ENCODE data around the gene ZNF280C. TPM values are rescaled to one million over a fixed set of nuclear protein-coding genes. Genes with fewer than 3 reads are reported as not detected.

The ZNF280C gene
- total and polyA plus RNA-seq, 11 donors = 0.67 to 2.6 (median 1.7) TPM

- DNase-seq (peak in 4 of 5 donors; percentile 24 to 57 (median 41)), ATAC-seq (peak; percentile 17 to 65 (median 57))
- intact Hi-C loops (cut with DNase I) = loop anchor here in 4 of 10 donors (5.0 to 10.0 kb wide), 3 partner anchors 49 to 239 kb away; no protein-coding TSS in a partner anchor
- 27 to 47% (median 37%) methylated on average over 7 of the region's 7 CpGs for whole genome bisulfite sequencing, 4 donors
- Histone ChIP-seq H3K27me3 (peaks cover 0 to 2% (median 0%) of the 10 kb centered on the region in 9 donors), H3K36me3 (no peaks in the 10 kb centered on the region), H3K9me3 (no peaks in the 10 kb centered on the region), H3K27ac (peak overlapping the region in 11 of 12 donors; percentile 49 to 85 (median 67)), H3K4me3 (peak overlapping the region in 3 of 12 donors; percentile 60 to 62 (median 60)), H3K4me1 (peaks cover 0 to 35% (median 12%) of the 10 kb centered on the region in 12 donors)
- no peak for TF ChIP-seq CTCF (IDR thresholded peaks at IDR 0.05)
- no peak for TF ChIP-seq POLR2A (IDR thresholded peaks at IDR 0.05)
Observed at GRCh38 chrX:130173190-130173895, 95.4 kb downstream of the ZNF280C start.

GRCh38 chrX:130172127-130172845 lies 96.4 kb downstream of the ZNF280C start:
- Histone ChIP-seq H3K36me3 (no peaks in the 10 kb centered on the region), H3K9me3 (no peaks in the 10 kb centered on the region), H3K27me3 (peaks cover 0 to 4% (median 0%) of the 10 kb centered on the region in 9 donors), H3K4me3 (peak overlapping the region in 11 of 12 donors; percentile 38 to 62 (median 55)), H3K4me1 (peaks cover 0 to 35% (median 12%) of the 10 kb centered on the region in 12 donors), H3K27ac (peak overlapping the region in 3 of 12 donors; percentile 2 to 85 (median 83))
- TF ChIP-seq CTCF (IDR thresholded peaks at IDR 0.05) (no peak), POLR2A (IDR thresholded peaks at IDR 0.05) (no peak)
- intact Hi-C loops (cut with DNase I) = loop anchor here in 4 of 10 donors (5.0 to 10.0 kb wide), 3 partner anchors 47 to 237 kb away; no protein-coding TSS in a partner anchor
- no peak for ATAC-seq
- no peak for DNase-seq
- WGBS, 4 donors = 35 to 68% (median 48%) methylated on average over 30 to 34 of the region's 34 CpGs

GRCh38 chrX:130171446-130172126 lies 97.1 kb downstream of the ZNF280C start, which contains the start of gene RAB33A:
TSS of gene RAB33A (plus strand) at chrX:130171962. CDS start at chrX:130172063, 101 bp downstream.
- WGBS, 4 donors = 1 to 45% (median 17%) methylated on average over 16 to 61 of the region's 61 CpGs
- TF ChIP-seq POLR2A (IDR thresholded peaks at IDR 0.05) (no peak), CTCF (IDR thresholded peaks at IDR 0.05) (no peak)
- DNase-seq (peak in 2 of 5 donors; percentile 16 to 36), ATAC-seq (peak in 3 of 4 donors; percentile 28 to 43 (median 30))
- H3K4me3 ChIP-seq = peak within 1 kb of the TSS; percentile 38 to 62 (median 54)
- no peaks in the 10 kb centered on the region for H3K36me3 ChIP-seq
- H3K27ac ChIP-seq = peak within 1 kb of the TSS in 6 of 12 donors; percentile 2 to 85 (median 80)
- peaks cover 0 to 41% (median 17%) of the 10 kb centered on the region in 12 donors for H3K4me1 ChIP-seq
- intact Hi-C loops (cut with DNase I) = loop anchor here in 4 of 10 donors (5.0 to 10.0 kb wide), 3 partner anchors 47 to 237 kb away; no protein-coding TSS in a partner anchor
- H3K27me3 ChIP-seq = peaks cover 0 to 4% (median 0%) of the 10 kb centered on the region in 9 donors
- no peaks in the 10 kb centered on the region for H3K9me3 ChIP-seq

All from heart left ventricle (tissue), 16 donors.